GM12891 (cell line): Measurements from ENCODE around the gene GKAP1.
"Not testable (repeated sequence)": the region's sequence is repeated elsewhere in the genome, so short reads cannot be mapped to it uniquely, and the experiment has no call there.

Source experiments
- DNase-seq: peaks from one replicate; pipeline ENCODE4 v3.0.0; 2011; ENCODE audit warnings: low spot score; ENCODE audit not compliant: insufficient read length
- FAIRE-seq: peaks from 2 replicates; lab custom pipeline; 2011; peaks lifted over from hg19 to GRCh38; lab: Jason Lieb, UNC
- PAX5 ChIP-seq: IDR thresholded peaks from 2 replicates; pipeline ENCODE4 v1.6.1; 2011; ENCODE audit warnings: low read length, moderate library complexity, mild to moderate bottlenecking; ENCODE audit not compliant: insufficient read depth, severe bottlenecking
- POLR2A ChIP-seq: IDR thresholded peaks from 2 replicates; pipeline ENCODE4 v1.6.1; 2011; ENCODE audit warnings: low read depth, low read length, control low read depth
- POLR2AphosphoS5 ChIP-seq: IDR thresholded peaks from 2 replicates; pipeline ENCODE4 v1.6.1; 2011; ENCODE audit warnings: low read depth, low read length, control low read depth
- POU2F2 ChIP-seq: IDR thresholded peaks from 2 replicates; pipeline ENCODE4 v1.6.1; 2011; ENCODE audit warnings: low read depth, mild to moderate bottlenecking, control low read depth, low read length, moderate library complexity
- SPI1 ChIP-seq: IDR thresholded peaks from 2 replicates; pipeline ENCODE4 v1.6.1; 2011; ENCODE audit warnings: low read depth, low read length, control low read depth
- TAF1 ChIP-seq: IDR thresholded peaks from 2 replicates; pipeline ENCODE4 v1.6.1; 2011; ENCODE audit warnings: low read depth, low read length, control low read depth

Gene GKAP1

DNA sequence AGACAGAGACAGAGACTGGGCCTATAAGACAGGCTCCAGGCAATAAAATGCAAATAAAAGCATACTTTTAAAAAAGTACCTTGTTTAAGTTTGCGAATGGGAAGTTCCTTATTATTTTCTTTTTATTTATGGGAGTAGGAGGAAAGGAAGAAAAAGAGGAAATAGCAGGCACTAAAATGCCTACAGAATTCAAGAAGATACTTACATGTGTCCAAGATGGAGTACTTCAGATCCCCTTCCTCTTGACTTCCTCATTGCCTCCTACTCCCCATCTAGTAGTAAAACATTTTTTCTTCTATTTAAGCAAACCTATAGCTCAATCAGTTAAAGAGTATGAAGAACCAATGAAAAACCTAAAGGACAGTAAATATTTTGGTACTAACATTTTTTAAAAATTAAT is 24.8 kb downstream of the GKAP1 start:
- FAIRE-seq, result no peak
- no peak for TF ChIP-seq POLR2A
- TF ChIP-seq POLR2AphosphoS5, result no peak
- TF ChIP-seq TAF1, result no peak
- no peak for TF ChIP-seq POU2F2
- TF ChIP-seq PAX5, result no peak
- TF ChIP-seq SPI1, result no peak
- DNase-seq, result no peak

DNA sequence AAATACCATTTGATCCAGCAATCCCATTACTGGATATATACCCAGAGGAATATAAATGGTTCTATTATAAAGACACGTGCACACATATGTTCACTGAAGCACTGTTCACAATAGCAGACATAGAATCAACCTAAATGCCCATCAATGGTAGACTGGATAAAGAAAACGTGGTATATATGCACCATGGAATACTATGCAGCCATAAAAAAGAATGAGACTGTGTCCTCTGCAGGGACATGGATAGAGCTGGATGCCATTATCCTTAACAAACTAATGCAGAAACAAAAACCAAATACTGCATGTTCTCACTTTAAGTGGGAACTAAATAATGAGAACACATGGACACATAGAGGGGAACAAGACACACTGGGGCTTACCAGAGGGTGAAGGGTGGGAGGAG is 39.4 kb downstream of the GKAP1 start:
- TF ChIP-seq POLR2AphosphoS5, result no peak
- no peak for TF ChIP-seq TAF1
- TF ChIP-seq PAX5, result no peak
- TF ChIP-seq POU2F2, result no peak
- no peak for TF ChIP-seq SPI1
- no peak for TF ChIP-seq POLR2A
- DNase-seq (no peak), FAIRE-seq (no peak)

DNA sequence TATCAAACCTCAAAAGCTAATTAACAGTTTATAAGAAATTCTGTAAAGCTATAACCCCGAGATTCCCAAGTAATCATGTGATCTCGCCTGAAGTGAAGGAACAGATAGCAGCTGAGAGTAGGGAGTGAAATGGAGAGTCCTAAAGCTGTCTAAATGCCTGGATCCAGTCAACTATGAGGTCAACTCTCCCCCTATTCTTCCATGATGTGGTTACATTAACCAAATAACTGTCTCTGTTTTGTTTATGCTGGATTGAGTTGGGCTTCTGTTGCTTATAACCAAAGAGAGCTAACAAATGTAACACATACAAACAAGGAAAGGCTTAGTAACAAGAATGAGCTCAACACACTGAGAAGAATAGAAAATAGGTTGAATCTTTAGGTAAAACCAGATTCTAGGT is 41.6 kb downstream of the GKAP1 start:
- TF ChIP-seq POLR2A (no peak), POLR2AphosphoS5 (no peak), POU2F2 (no peak), TAF1 (no peak), PAX5 (no peak), SPI1 (no peak)
- DNase-seq (no peak), FAIRE-seq (no peak)

DNA sequence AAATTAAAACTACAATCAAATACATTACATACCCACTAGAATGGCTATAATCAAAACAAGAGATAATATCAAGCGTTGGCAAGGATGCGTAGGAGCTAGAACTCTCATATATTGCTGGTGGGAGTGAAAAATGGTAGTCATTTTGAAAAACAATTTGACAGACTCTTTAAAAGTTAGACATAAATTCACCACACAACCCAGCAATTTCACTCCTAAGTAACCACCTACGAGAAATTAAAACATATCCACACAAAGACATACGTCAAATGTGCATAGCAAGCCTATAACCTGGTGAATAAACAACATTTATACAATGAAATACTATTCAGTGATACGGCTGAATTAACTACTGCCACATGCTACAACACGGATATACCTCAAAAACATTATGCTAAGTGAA is 44.7 kb downstream of the GKAP1 start:
- FAIRE-seq (no peak), DNase-seq (no peak)
- TF ChIP-seq POU2F2 (no peak), TAF1 (no peak), POLR2AphosphoS5 (no peak), PAX5 (no peak), SPI1 (no peak), POLR2A (no peak)

DNA sequence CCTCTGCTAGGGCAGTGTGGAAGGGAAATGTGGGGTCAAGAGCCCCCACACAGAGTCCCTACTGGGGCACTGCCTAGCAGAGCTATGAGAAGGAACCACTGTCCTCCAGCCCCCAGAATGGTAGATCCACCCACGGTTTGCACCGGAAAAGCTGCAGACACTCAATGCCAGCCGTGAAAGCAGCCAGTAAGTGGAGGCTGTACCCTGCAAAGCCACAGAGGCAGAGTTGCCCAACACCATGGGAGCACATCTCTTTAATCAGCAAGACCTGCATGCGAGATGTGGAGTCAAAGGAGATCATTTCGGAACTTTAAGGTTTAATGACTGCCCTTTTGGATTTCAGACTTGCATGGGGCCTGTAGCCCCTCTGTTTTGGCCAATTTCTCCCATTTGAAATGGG is 52.2 kb downstream of the GKAP1 start:
- FAIRE-seq (no peak), DNase-seq (no peak)
- no peak for TF ChIP-seq PAX5
- no peak for TF ChIP-seq TAF1
- no peak for TF ChIP-seq POU2F2
- TF ChIP-seq POLR2A, result no peak
- TF ChIP-seq SPI1, result no peak
- TF ChIP-seq POLR2AphosphoS5, result no peak

DNA sequence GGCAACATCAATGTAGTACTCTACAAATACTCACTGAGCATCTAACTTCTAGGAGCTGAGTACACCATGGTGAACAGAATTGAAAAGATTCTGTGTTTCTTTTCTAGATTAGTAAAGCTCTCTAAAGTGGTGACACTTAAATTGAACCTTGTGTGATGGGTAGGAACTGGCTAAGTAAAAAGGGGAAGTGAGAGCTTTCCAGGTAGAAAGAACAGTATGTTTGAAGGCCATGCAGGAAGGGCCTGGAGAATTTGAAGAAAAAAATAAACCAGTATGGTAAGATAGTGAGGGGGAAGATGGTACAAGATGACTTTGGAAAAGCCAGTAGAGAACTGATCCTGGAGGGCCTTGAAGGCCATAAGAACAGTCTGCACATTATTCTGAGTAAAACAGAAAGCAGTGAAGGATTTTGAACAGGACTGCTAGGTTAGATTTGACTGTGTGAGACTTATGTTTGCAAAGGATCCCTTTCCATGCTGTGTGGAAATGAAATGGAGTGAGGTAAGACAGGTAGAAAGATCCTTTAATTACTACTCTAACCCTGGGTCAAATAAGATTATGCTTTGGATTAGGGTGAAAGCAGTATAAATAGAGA is 63.1 kb downstream of the GKAP1 start:
- TF ChIP-seq POLR2AphosphoS5 (no peak), POLR2A (no peak), SPI1 (peak; percentile 98), TAF1 (no peak), POU2F2 (no peak), PAX5 (no peak)
- DNase-seq (no peak), FAIRE-seq (peak; percentile 9)

DNA sequence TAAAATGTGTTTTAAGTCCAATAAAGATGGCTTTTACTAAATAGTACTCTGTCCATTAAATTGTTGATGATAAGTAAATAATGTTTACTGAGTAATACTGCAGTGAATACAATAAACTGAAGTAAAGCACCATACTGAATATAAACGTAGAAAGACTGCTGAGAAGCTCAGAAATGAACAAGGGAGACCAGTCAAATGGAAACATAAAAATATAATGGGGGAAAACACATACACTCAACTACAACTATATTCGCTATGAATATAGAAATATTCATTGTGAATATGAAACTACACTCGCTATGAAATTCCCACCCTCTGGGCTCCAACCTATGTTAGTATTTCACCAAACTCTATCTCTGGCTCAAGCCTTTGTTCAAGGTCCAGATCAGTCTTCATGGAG is 67.9 kb downstream of the GKAP1 start:
- no peak for DNase-seq
- FAIRE-seq, result no peak
- TF ChIP-seq SPI1 (no peak), POLR2A (no peak), PAX5 (no peak), POU2F2 (no peak), TAF1 (no peak)

DNA sequence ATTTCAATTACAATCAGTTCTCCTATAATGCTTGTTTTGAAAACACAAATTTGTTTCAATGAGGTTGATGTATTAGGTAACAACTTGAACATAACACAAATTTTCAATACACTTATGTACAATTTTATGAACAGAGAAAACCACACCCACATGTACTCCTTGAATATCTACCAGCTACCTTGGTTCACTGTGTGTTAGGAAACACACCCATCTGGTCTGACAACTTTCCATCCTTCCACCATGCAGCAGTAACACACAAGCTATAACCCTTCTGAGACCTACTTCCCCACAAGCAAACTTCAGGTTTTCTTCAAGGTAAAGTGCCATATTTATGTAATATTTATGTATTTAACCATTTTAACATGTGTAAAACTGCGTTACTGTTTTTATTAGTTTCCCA is 73.4 kb downstream of the GKAP1 start:
- no peak for FAIRE-seq
- TF ChIP-seq POLR2AphosphoS5 (no peak), POLR2A (no peak), POU2F2 (no peak), PAX5 (no peak)
- no peak for DNase-seq

DNA sequence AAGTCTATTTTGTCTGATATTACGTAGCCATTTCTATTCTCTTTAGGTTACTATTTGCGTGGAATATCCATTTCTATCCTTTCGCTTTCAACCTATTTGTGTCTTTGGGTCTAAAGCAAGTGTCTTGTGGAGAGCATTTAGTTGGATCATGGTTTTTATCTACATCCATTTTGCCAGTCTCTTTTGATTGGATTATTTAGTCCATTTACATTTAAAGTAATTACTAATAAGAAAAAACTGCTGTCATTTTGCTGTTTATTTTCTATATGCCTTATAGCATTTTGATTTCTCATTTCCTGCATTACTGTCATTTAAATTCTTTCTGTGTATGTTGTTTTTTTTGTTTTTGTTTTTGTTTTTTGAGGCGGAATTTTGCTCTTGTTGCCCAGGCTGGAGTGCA is 83.8 kb downstream of the GKAP1 start:
- no peak for TF ChIP-seq TAF1
- TF ChIP-seq POLR2A, result no peak
- no peak for TF ChIP-seq SPI1
- no peak for TF ChIP-seq POLR2AphosphoS5
- no peak for TF ChIP-seq PAX5
- TF ChIP-seq POU2F2, result no peak
- FAIRE-seq (no peak), DNase-seq (no peak)

DNA sequence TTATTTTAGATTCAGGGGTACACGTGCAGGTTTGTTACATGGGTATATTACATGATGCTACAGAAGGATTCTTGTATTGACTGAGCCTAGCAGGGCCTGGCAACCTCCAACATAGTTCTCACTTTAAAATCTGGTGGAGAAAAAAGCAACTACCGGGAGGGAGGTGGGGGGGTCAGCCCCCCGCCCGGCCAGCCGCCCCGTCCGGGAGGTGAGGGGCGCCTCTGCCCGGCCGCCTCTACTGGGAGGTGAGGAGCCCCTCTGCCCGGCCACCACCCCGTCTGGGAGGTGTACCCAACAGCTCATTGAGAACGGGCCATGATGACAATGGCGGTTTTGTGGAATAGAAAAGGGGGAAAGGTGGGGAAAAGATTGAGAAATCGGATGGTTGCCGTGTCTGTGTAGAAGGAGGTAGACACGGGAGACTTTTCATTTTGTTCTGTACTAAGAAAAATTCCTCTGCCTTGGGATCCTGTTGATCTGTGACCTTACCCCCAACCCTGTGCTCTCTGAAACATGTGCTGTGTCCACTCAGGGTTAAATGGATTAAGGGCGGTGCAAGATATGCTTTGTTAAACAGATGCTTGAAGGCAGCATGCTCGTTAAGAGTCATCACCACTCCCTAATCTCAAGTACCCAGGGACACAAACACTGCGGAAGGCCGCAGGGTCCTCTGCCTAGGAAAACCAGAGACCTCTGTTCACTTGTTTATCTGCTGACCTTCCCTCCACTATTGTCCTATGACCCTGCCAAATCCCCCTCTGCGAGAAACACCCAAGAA is 88.8 kb downstream of the GKAP1 start:
- not testable (repeated sequence) for FAIRE-seq

More for the DNA sequence above, 88.8 kb downstream of the GKAP1 start:
- not testable (repeated sequence) for DNase-seq
